MM.1S (cell line): ENCODE data around the gene CHSY3.
A peak's percentile ranks its signal among the peaks of the same experiment; 100 is the strongest.

Experiments
- DNase-seq: peaks from one replicate; pipeline ENCODE4 v3.0.0-alpha.2; 2015
- H2AFZ ChIP-seq: fragments of 300-600 bp; sonication (generic); 2 replicates; pipeline ENCODE4 v1.6.0; 2016; ENCODE audit warnings: antibody characterized with exemption, low read length
- H3F3A ChIP-seq: fragments of 300-600 bp; sonication (generic); 2 replicates; pipeline ENCODE4 v1.6.1; 2016; ENCODE audit warnings: mild to moderate bottlenecking, antibody characterized with exemption, low read length, moderate library complexity, mixed read lengths; ENCODE audit not compliant: insufficient read depth
- H3K27ac ChIP-seq: fragments of 300-600 bp; sonication (generic); 2 replicates; pipeline ENCODE4 v1.5.1; 2016; ENCODE audit warnings: mild to moderate bottlenecking, low read length
- H3K27me3 ChIP-seq: fragments of 300-600 bp; sonication (generic); replicated peaks from 2 replicates; pipeline ENCODE4 v1.6.0; 2016; ENCODE audit warnings: low read length; ENCODE audit not compliant: insufficient read depth
- H3K36me3 ChIP-seq: fragments of 300-600 bp; sonication (generic); replicated peaks from 2 replicates; pipeline ENCODE4 v1.6.1; 2016; ENCODE audit warnings: mild to moderate bottlenecking, low read length, mixed read lengths; ENCODE audit not compliant: insufficient read depth
- H3K4me1 ChIP-seq: fragments of 300-600 bp; sonication (generic); 2 replicates; pipeline ENCODE4 v1.6.1; 2016; ENCODE audit warnings: low read length, mixed read lengths
- H3K4me2 ChIP-seq: fragments of 300-600 bp; sonication (generic); 2 replicates; pipeline ENCODE4 v1.6.0; 2016; ENCODE audit warnings: low read depth, low read length
- H3K4me3 ChIP-seq: fragments of 300-600 bp; sonication (generic); 2 replicates; pipeline ENCODE4 v1.5.1; 2016; ENCODE audit warnings: low read length, mixed read lengths
- H3K79me2 ChIP-seq: fragments of 300-600 bp; sonication (generic); 2 replicates; pipeline ENCODE4 v1.6.1; 2016; ENCODE audit warnings: mixed run types, low read length, mixed read lengths
- H3K9ac ChIP-seq: fragments of 300-600 bp; sonication (generic); 2 replicates; pipeline ENCODE4 v1.6.1; 2016; ENCODE audit warnings: low read length, mixed read lengths
- H3K9me2 ChIP-seq: fragments of 300-600 bp; sonication (generic); replicated peaks from 2 replicates; pipeline ENCODE4 v1.6.1; 2016; ENCODE audit warnings: mild to moderate bottlenecking, low read length, mixed read lengths; ENCODE audit not compliant: insufficient read depth
- H3K9me3 ChIP-seq: fragments of 300-600 bp; sonication (generic); replicated peaks from 2 replicates; pipeline ENCODE4 v1.6.1; 2016; ENCODE audit warnings: mild to moderate bottlenecking, low read length, mixed read lengths; ENCODE audit not compliant: insufficient read depth
- H4K20me1 ChIP-seq: fragments of 300-600 bp; sonication (generic); 2 replicates; pipeline ENCODE4 v1.6.1; 2016; ENCODE audit warnings: mild to moderate bottlenecking, low read length, moderate library complexity, mixed read lengths; ENCODE audit not compliant: insufficient read depth
- EZH2 ChIP-seq: fragments of 300-600 bp; sonication (generic); optimal IDR thresholded peaks from 2 replicates; pipeline ENCODE3; 2017; ENCODE audit warnings: low read depth, mild to moderate bottlenecking, antibody characterized with exemption, low read length, mixed read lengths
- EZH2phosphoT487 ChIP-seq: fragments of 300-600 bp; sonication (generic); IDR thresholded peaks from 2 replicates; pipeline ENCODE4 v1.6.1; 2018; ENCODE audit warnings: antibody characterized with exemption, low read length
- TF ChIP-seq, protein P1 (sequence below): fragments of 300-600 bp; sonication (generic); IDR thresholded peaks from 2 replicates; pipeline ENCODE4 v1.5.1; 2016; ENCODE audit warnings: antibody characterized with exemption, low read length, mixed read lengths

CHSY3 gene

DNA sequence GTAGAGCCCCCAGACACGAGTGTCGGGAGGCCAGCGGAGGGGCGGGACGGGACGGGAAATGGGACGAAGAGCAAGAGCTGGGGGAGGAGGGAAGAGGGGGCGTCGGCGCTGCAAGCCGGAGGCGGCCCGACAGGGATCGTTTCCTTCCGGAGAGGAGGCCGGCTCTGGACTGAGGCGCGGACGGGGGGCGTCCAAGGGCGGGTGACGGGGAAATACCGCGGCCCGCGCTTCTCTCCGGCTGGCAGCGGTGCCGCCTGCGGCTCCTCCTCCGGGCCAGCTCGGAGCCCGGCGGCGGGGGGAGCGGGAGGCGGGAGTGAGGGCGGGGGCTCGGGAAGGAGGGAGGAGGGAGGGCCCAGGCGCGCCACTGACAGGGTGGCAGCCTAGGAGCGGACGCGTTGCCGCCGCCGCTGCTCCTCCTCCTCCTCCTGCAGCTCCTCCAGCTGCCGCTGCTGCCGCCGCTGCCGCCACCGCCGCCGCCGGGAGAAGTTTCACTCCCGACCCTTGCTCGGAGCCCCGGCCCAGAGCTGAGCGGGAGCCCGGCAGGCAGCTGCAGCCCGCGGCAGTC lies at the start of gene CHSY3:
TSS of gene CHSY3 (plus strand) at position 364 of the 565 bp plus-strand sequence.
- Histone ChIP-seq H3K36me3 (no peaks in the 10 kb centered on the region), H3K27me3 (no peaks in the 10 kb centered on the region), H3K4me1 (no peaks in the 10 kb centered on the region), H4K20me1 (no peaks in the 10 kb centered on the region), H3K27ac (no peak within 1 kb of the TSS; the same call in 1 of the 2 replicates), H3F3A (no peaks in the 10 kb centered on the region), H2AFZ (peak within 1 kb of the TSS; percentile 96), H3K9ac (peak within 1 kb of the TSS; percentile 60), H3K4me3 (peak within 1 kb of the TSS; percentile 84), H3K4me2 (peak within 1 kb of the TSS; percentile 99), H3K9me2 (no peaks in the 10 kb centered on the region), H3K79me2 (no peaks in the 10 kb centered on the region), H3K9me3 (no peaks in the 10 kb centered on the region)
- TF ChIP-seq, protein P1, sequence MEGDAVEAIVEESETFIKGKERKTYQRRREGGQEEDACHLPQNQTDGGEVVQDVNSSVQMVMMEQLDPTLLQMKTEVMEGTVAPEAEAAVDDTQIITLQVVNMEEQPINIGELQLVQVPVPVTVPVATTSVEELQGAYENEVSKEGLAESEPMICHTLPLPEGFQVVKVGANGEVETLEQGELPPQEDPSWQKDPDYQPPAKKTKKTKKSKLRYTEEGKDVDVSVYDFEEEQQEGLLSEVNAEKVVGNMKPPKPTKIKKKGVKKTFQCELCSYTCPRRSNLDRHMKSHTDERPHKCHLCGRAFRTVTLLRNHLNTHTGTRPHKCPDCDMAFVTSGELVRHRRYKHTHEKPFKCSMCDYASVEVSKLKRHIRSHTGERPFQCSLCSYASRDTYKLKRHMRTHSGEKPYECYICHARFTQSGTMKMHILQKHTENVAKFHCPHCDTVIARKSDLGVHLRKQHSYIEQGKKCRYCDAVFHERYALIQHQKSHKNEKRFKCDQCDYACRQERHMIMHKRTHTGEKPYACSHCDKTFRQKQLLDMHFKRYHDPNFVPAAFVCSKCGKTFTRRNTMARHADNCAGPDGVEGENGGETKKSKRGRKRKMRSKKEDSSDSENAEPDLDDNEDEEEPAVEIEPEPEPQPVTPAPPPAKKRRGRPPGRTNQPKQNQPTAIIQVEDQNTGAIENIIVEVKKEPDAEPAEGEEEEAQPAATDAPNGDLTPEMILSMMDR: no peak
- TF ChIP-seq EZH2: no peak
- no peak for TF ChIP-seq EZH2phosphoT487
- DNase-seq: peak; percentile 83

DNA sequence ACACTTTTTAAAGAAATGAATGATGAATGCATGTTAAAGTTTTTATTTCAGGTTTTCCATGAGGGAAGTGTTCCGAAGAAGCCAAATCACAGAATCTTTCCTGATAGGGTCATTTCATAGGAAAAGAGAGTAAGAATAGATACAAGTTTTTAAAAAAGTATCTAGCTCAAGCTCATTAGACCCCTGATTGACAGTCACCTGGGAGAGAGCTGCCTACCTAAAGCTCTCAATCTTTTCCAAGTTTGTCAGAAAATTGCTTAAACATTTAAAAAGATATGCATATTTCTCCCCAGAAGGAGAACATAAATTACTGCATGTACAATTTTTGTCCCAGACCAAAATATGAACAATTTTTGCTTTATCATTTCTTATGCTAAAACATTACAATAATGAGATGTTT lies 47.9 kb upstream of the CHSY3 start:
- Histone ChIP-seq H3K9ac (no peak overlapping the region), H3K9me3 (no peaks in the 10 kb centered on the region), H3K4me1 (peaks cover 17% of the 10 kb centered on the region), H4K20me1 (no peaks in the 10 kb centered on the region), H3F3A (0 out of 2 replicates have a peak, but pooled peaks cover 4% of the 10 kb centered on the region), H3K27me3 (no peaks in the 10 kb centered on the region), H3K4me2 (no peak overlapping the region), H3K9me2 (no peaks in the 10 kb centered on the region), H3K36me3 (no peaks in the 10 kb centered on the region), H3K79me2 (no peaks in the 10 kb centered on the region), H2AFZ (no peak overlapping the region), H3K27ac (no peak overlapping the region), H3K4me3 (no peak overlapping the region)
- TF ChIP-seq EZH2phosphoT487: no peak
- no peak for TF ChIP-seq EZH2
- no peak for DNase-seq

DNA sequence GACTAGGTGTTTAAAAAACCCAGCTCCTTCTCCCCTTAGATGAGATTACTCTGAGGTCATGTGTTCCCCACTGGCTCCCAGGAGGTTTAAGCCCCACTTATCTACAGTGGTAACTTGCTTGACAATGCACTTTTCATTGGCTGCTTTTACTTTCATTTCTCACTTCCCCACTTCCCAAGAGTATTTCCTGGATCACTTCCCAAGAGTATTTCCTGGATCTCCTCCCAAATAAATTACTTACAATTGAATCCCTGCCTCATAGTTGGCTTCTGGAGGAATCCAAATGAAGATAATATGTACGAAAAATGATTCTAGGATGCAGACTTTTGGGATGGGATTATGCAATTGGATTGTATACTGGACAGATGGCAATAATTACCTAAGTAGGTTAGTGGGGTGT lies 47.1 kb upstream of the CHSY3 start:
- H3F3A ChIP-seq: 0 out of 2 replicates have a peak, but pooled peaks cover 4% of the 10 kb centered on the region
- no peak overlapping the region for H3K4me2 ChIP-seq
- no peaks in the 10 kb centered on the region for H3K27me3 ChIP-seq
- no peak overlapping the region for H3K9ac ChIP-seq
- H3K27ac ChIP-seq: no peak overlapping the region
- no peaks in the 10 kb centered on the region for H3K36me3 ChIP-seq
- TF ChIP-seq EZH2phosphoT487: no peak
- no peak for TF ChIP-seq EZH2
- TF ChIP-seq, protein P1: no peak
- DNase-seq: no peak
- no peaks in the 10 kb centered on the region for H4K20me1 ChIP-seq
- no peaks in the 10 kb centered on the region for H3K9me3 ChIP-seq
- no peak overlapping the region for H3K4me3 ChIP-seq
- H2AFZ ChIP-seq: no peak overlapping the region
- H3K4me1 ChIP-seq: peaks cover 17% of the 10 kb centered on the region
- H3K79me2 ChIP-seq: no peaks in the 10 kb centered on the region
- no peaks in the 10 kb centered on the region for H3K9me2 ChIP-seq

DNA sequence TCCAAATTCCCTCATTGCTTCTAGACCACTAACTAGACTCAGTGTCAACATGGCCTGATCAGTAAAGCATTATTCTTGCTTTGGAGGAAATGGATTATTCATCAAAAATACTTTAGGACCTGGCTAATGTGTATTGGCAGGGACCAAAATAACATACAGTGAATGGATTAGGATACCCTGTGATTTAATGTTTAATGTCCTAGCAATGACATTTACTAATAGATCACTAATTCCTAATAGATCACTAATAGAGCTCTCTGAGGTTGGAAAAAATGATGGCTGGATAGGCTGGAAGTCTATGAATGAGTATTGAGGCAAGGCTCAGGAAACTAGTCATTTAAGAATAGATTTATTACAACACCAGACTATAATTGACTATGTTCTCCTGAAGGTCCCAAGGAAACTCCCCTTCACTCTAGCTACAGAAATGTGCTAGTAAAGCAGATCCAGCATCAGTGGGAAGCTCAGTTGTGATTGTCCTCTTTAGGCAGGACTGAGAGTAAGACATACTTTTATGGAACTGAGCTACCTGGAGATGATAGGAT lies 46.1 kb upstream of the CHSY3 start:
- Histone ChIP-seq H3K27me3 (no peaks in the 10 kb centered on the region), H3K9ac (no peak overlapping the region), H3K79me2 (no peaks in the 10 kb centered on the region), H3K9me3 (no peaks in the 10 kb centered on the region), H2AFZ (no peak overlapping the region), H3K27ac (no peak overlapping the region), H3K9me2 (no peaks in the 10 kb centered on the region), H3K4me3 (no peak overlapping the region), H3F3A (0 out of 2 replicates have a peak, but pooled peaks cover 4% of the 10 kb centered on the region), H3K36me3 (no peaks in the 10 kb centered on the region), H3K4me2 (no peak overlapping the region), H4K20me1 (no peaks in the 10 kb centered on the region), H3K4me1 (peaks cover 13% of the 10 kb centered on the region)
- no peak for DNase-seq
- TF ChIP-seq EZH2: no peak
- TF ChIP-seq EZH2phosphoT487: no peak
- TF ChIP-seq, protein P1: no peak
